ENCODE data around the gene MAVS. TPM values are rescaled to one million over a fixed set of nuclear protein-coding genes. Genes with fewer than 3 reads are reported as not detected.
"Not testable (repeated sequence)": the region's sequence is repeated elsewhere in the genome, so short reads cannot be mapped to it uniquely, and the experiment has no call there.

MAVS gene
- total and polyA plus RNA-seq, 10 donors: 4.1 to 45.0 (median 35.3) TPM

DNA sequence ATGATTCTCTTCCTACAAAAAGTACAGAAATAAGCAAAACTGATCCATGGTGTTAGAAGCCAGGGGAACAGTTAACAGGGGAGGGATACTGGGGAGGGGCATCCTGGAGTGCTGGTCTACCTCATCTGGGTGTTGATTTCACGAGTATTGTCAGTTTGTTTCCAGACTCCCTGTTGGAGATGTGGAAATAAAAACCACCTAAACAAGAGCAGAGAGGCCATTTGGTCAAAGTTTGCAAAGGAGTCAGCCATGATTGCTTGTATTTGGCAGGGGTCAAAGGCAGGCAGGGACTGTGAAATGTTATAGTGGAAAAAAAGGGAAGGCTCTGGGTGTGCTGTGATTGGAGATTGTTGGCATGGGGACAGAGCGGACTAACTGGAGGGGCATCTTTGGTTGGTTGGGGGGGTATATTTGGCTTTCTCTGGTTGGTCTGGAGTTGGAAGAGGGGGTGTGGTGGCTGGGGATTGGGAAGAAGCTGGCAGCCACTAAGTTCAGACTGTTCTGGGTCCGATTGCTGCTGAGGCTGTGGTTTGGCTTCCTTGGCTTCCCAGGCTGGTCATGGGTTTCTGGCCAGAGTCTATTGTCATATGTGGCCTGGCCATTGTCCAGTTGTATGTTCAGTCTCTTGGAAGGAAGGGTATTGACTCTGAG, 27.7 kb downstream of the MAVS start:
- Histone ChIP-seq H3K4me3 (no peak overlapping the region), H3K36me3 (peaks cover 4 to 60% (median 28%) of the 10 kb centered on the region in 6 donors), H3K9me3 (no peaks in the 10 kb centered on the region), H3K27ac (no peak overlapping the region), H3K4me1 (peaks cover 0 to 30% (median 8%) of the 10 kb centered on the region in 6 donors), H3K27me3 (replicated peaks in 1 of 7) (no peaks in the 10 kb centered on the region)
- DNase-seq: no peak
- TF ChIP-seq CTCF (IDR thresholded peaks at IDR 0.05 in 8 of 11, conservative IDR thresholded peaks at IDR 0.05 in 3 of 11): no peak
- no peak for TF ChIP-seq POLR2AphosphoS5 (IDR thresholded peaks at IDR 0.05)
- no peak for TF ChIP-seq POLR2A (IDR thresholded peaks at IDR 0.05)
- intact Hi-C loops (cut with DNase I; ENCODE audit: low total_unique reads): no loop called here
- 66 to 85% (median 76%) methylated on average over 3 of the region's 3 CpGs for WGBS, 5 donors

GRCh38 chr20:3875378-3875974, 28.8 kb downstream of the MAVS start:
- TF ChIP-seq POLR2AphosphoS5 (IDR thresholded peaks at IDR 0.05) (peak in 2 of 3 donors; percentile 49), POLR2A (IDR thresholded peaks at IDR 0.05) (no peak)
- Histone ChIP-seq H3K36me3 (peaks cover 4 to 50% (median 22%) of the 10 kb centered on the region in 6 donors), H3K27ac (no peak overlapping the region), H3K9me3 (no peaks in the 10 kb centered on the region), H3K4me3 (no peak overlapping the region), H3K27me3 (replicated peaks in 1 of 7) (no peaks in the 10 kb centered on the region), H3K4me1 (peaks cover 0 to 31% (median 8%) of the 10 kb centered on the region in 6 donors)
- intact Hi-C loops (cut with DNase I; ENCODE audit: low total_unique reads): no loop called here
- DNase-seq: no peak
- 63 to 73% (median 64%) methylated on average over 9 of the region's 9 CpGs for WGBS, 5 donors

- intact Hi-C loops (cut with DNase I; ENCODE audit: low total_unique reads): no loop called here
- Histone ChIP-seq H3K27me3 (replicated peaks in 1 of 7) (no peaks in the 10 kb centered on the region), H3K9me3 (no peaks in the 10 kb centered on the region), H3K36me3 (peaks cover 4 to 45% (median 22%) of the 10 kb centered on the region in 6 donors), H3K4me3 (no peak overlapping the region), H3K27ac (no peak overlapping the region), H3K4me1 (peaks cover 0 to 31% (median 8%) of the 10 kb centered on the region in 6 donors)
- 57 to 74% (median 69%) methylated on average over 1 of the region's 1 CpG for WGBS, 5 donors
- no peak for TF ChIP-seq POLR2A (IDR thresholded peaks at IDR 0.05)
- no peak for TF ChIP-seq CTCF (IDR thresholded peaks at IDR 0.05 in 8 of 11, conservative IDR thresholded peaks at IDR 0.05 in 3 of 11)
- no peak for TF ChIP-seq POLR2AphosphoS5 (IDR thresholded peaks at IDR 0.05)
- DNase-seq: no peak
Measured at GRCh38 chr20:3876000-3876399, 29.4 kb downstream of the MAVS start.

- Histone ChIP-seq H3K4me3 (no peak overlapping the region), H3K36me3 (peaks cover 0 to 39% (median 15%) of the 10 kb centered on the region in 6 donors), H3K4me1 (peaks cover 0 to 31% (median 8%) of the 10 kb centered on the region in 6 donors), H3K9me3 (no peaks in the 10 kb centered on the region), H3K27me3 (replicated peaks in 1 of 7) (no peaks in the 10 kb centered on the region), H3K27ac (no peak overlapping the region)
- TF ChIP-seq POLR2AphosphoS5 (IDR thresholded peaks at IDR 0.05) (no peak), POLR2A (IDR thresholded peaks at IDR 0.05) (no peak), CTCF (IDR thresholded peaks at IDR 0.05 in 8 of 11, conservative IDR thresholded peaks at IDR 0.05 in 3 of 11) (no peak)
- intact Hi-C loops (cut with DNase I; ENCODE audit: low total_unique reads): no loop called here
- DNase-seq: no peak
Measured at GRCh38 chr20:3876676-3877075, 30.0 kb downstream of the MAVS start.

DNA sequence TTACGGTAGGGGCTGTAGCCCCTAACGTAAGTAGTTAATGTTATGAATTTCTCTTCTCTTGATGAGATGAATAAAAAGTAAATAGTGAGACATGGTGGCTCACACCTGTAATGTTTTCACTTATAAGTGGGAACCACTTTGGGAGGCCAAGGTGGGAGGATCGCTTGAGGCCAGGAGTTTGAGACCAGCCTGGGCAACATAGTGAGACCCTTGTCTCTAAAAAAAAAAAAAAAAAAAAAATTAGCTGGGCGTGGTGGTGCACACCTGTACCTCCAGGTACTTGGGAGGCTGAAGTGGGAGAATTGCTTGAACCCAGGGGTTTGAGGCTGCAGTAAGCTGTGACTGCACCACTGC, 32.3 kb downstream of the MAVS start:
- Histone ChIP-seq H3K4me1 (peaks cover 0 to 31% (median 8%) of the 10 kb centered on the region in 6 donors), H3K27ac (peak overlapping the region in 2 of 8 donors; percentile 19 to 42), H3K36me3 (peaks cover 0 to 16% (median 5%) of the 10 kb centered on the region in 6 donors)
- 91 to 98% (median 96%) methylated on average over 4 of the region's 4 CpGs for WGBS, 5 donors
- H3K9me3 ChIP-seq; DNase-seq; H3K27me3 ChIP-seq (replicated peaks in 1 of 7); intact Hi-C loops (cut with DNase I; ENCODE audit: low total_unique reads); H3K4me3 ChIP-seq: not testable (repeated sequence)
